GM18858 (cell line): Measurements from ENCODE around the gene EIF3D.

Experiments used
- ATAC-seq: cut with Tn5 transposase; IDR thresholded peaks from one replicate; pipeline ENCODE4 v1.9.1; 2021; ENCODE audit not compliant: unreplicated experiment

The EIF3D gene

DNA sequence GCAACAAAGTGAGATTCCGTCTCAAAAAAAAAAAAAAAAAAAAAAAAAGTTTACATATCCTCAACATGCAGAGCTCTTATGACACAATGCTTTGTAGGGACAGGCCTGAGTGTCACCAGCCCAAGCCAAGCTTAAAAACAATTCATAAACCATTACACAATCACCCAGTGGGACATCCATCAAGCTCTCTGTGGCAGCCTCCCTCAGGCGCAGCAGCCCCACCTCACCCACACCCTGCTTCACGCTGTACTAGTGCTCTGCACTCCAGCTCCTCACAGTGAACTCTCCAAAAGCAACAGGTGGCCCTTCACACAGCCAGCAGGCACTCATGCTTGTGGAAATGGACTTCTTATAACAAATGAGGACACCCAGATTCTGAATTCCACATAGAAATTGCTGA lies 18.6 kb downstream of the EIF3D start:
- no peak for ATAC-seq

DNA sequence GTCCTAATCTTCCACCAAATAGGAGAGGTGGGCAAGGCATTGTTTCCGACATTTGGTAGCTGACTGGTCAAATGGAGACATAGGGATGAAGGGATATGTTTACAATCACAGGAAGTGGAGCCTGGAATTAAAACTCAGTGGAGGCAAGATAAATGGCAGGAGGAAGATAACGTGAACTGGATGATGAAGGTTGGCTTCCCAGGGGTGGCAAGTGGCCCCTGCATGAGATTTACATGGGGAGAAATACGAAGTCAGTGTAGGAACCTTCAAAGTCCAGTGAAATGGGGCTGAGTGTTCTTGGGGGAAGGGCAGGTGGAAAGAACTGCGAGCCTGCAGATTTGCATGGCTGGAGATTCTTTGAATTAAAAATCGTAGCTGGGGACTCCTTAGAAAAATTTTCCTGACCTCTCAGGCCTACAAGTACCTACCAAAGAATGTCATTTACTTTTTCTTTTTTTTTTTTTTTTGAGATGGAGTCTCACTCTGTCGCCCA lies 21.4 kb downstream of the EIF3D start:
- ATAC-seq, result no peak

DNA sequence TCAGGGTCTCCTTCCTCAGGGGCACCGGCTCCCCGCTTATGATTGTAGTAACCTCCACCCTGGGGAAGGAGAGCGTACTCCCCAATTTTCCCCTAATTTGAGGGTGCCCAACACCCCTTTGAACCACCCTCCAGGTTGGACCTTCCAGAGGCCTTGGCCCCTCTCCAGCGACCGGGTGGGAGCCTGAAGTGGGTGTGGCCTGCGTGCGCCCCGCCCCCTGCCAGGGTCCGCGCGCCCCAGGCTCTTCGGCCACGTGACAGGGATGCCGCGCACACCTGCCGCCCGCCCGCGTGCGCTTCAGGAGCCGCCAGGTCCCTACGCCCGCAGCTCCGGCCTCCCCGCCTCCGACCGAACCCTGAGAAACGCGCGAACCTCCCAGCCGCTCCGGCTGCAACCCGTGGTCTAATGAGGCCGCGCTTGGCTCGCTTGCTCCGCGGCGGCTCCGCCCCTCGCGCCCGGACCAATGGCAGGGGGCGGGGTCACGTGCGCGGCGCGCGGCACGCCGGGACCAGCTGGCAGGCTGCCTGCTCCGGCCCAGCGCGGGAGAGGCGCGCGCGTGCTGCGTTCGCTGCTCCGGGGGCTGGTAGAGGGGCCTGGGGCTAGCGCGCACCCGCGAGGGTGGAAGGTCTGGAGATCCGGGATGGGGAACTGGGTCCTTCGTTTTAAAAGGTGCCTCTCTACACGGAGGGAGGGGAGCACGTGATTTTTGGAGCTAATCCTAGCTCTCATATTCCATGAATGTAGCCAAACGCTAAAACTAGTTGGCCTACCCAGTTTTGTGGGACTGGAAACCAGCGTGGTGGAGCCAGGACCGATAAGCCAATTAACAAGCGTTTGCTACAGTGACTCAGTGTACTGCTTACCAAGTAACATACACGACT lies 22.1 kb downstream of the EIF3D start, which contains the start of gene FOXRED2:
TSS of gene FOXRED2 (minus strand) at position 404 of the 881 bp plus-strand sequence. CDS start 618 bp downstream, outside the sequence.
- peak; percentile 47 for ATAC-seq

DNA sequence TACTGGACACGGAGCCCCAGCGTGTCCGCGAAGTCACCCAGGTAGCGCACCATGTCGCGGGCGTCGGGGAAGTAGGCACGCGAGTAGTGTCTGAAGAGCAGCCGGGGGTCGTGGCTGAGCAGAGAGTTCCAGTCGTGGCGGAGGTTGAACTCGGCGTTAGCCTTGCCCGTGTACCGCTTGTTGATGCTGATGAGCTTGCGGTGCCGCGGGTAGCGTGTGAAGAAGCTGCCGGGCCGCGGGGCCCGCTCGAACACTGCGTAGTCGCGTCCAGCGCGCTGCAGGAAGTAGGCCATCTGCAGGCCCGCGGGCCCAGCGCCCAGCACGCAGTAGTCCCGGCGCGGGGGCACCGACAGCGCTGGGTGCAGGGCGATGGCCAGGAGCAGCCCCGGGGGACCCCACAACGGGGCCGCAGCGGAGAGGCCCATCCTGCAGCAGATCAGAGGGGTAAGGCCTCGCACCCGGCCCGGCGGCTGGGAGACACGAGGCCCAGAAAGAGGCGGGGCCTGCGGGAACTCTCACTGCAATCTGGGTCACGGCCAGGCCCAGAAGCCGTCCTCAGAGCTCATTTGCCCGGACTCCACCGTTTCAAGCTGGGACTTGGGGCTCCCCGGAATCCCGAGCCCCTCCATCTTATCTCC lies 22.8 kb downstream of the EIF3D start:
- no peak for ATAC-seq

DNA sequence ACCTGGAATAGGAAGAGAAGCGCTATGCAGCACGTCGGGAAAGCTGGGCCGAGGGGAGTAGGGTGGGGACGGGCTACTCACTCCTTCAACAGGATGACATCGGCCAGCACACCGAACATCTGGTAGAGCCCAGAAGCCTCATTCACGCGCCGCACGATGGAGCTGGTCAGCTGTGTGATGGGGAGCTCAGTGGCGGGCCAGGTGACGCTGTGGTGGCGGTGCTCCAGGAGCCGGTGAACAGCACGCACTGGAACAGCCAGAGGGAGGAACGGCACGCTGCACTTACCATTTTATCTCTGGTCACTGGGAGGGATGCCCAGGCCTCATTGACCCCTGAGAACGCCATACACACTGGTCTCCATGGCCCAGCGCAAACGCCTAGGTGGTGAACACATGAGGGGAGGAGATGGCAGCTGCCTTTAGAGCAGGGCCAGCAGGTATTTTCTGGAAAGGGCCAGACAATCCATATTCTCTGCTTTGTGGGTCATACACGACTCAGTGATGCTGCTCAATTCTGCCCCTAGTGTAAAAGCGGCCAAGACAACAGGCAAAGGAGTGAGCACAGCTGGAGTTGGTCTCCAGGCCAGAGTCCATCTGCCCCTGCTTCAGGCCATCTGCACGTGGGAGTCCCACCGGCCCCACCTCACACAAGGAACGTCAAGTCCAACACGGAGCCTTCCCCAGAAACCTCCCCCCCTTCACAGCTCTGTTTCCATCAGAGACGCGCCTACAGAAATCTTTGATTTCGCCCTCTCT lies 30.9 kb downstream of the EIF3D start:
- ATAC-seq, result no peak

DNA sequence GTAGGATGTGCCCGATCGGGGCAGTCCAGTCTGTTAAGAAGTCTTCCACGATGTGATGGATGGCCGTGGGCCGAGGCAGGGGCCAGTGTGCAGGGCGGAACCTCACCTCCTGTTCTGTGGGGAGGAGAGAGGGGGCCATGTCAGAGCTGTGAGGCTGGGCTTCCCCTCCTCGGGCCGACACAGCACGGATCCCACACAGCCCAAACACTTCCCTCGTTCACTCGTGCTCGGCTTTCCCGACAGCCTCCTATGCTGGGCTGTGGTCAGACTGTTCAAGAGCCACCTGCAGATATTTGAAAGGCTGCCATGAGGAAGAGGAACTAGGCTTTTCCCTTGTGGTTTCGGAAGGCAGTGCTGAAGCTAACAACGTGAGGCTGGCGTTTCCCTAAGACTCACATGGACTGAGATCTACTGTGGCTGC lies 35.3 kb downstream of the EIF3D start:
- no peak for ATAC-seq

DNA sequence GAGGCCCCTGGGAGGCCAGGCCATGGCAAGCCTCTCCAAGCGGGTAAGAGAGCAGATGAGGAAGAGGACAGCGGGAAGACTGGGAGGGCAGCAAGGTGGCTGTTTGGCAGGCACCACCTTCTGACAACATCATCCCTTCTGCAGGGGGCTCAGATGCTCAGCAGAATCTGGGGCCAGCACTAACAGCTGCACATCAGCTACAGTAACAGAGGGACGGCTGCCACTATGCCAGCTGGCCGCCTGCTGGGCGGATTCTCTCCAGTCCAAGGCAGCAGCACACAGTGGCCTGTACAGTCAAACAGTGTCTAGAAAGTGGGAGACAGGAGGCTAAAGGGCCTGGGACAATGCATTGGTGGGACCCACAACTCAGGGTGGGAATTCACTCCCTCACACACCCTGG lies 36.9 kb downstream of the EIF3D start:
- ATAC-seq, result no peak

DNA sequence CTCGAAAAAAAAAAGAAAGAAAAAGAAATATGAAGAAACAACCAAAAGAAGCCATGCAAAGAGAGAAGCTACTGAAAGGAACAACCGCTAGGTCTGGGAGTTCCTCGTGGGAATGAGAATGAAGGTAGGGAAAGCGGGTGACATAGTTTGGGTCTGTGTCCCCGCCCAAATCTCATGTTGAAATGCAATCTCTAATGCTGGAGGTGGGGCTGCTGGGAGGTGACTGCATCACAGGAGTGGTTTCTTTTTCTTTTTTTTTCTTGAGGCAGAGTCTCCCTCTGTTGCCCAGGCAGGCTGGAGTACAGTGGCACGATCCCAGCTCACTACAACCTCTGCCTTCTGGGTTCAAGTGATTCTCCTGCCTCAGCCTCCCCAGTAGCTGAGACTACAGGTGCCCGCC lies 37.8 kb downstream of the EIF3D start:
- no peak for ATAC-seq

DNA sequence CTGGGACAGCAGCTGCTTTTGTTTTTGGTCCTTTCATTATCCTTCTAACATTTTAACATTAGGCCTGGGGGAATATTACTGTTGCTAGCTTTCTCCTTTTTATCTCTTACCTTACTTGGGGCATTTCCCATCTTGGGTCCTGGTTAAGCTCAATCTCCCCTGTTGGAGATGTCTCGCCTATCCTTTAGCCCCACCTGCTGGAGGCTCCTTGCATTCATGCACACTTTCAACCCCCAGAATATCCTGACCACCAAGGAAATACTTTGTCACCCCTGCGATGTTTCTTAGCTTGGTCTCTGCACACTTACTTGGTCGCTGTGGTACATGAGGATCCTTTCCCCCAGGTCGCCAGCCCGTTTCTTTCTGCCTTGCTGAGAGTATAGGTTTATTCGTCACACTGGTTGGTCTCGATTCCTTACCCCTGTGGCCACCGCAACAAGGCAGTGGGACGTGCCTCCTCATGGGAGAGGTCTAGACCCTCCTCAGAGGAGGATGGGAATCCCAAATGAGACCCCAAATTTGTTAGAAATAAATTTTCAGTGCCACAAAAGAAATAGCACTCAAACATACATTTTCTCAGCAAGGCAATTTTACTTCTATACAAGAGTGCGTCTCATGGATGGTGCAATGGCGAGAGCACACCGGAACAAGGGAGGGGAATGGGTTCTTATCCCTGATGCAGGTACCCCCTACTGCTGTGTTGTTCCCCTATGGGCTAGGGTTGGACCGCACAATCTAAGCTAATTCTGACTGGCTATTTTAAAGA lies 42.2 kb downstream of the EIF3D start:
- ATAC-seq, result no peak

DNA sequence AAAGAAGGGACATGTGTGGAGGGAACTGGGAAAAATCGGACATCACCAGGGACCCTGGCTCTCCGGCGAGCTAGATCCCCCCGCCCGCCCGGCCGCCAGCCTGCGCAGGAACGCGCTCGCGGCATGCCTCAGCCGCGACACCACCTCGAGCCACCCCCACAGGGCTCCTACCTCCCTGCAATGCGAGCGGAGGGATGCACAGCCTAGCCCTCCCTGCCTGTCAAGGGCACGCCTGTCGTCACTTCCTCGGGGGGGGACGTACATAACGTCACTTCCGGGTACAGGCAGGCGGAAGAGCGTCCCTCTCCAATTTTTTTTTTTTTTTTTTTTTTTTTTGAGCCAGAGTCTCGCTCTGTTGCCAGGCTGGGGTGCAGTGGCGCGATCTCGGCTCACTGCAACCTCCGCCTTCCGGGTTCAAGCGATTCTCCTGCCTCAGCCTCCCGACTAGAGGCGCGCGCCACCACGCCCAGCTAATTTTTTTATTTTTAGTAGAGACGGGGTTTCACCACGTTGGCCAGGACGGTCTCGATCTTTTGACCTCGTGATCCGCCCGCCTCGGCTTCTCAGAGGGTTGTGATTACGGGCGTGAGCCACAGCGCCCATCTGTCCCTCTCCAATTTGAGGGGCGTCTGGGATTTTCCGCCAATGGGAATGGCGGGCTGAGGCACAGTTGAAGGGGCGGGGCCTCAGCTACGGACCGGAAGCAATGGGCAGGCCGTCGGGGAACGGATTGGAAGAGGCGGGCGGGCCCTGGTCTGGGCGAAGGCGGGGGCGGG lies 47.4 kb downstream of the EIF3D start, which contains the start of gene TXN2:
TSS of gene TXN2 (minus strand) at position 248 of the 776 bp plus-strand sequence. CDS start 803 bp downstream, outside the sequence.
- ATAC-seq, result peak; percentile 60

DNA sequence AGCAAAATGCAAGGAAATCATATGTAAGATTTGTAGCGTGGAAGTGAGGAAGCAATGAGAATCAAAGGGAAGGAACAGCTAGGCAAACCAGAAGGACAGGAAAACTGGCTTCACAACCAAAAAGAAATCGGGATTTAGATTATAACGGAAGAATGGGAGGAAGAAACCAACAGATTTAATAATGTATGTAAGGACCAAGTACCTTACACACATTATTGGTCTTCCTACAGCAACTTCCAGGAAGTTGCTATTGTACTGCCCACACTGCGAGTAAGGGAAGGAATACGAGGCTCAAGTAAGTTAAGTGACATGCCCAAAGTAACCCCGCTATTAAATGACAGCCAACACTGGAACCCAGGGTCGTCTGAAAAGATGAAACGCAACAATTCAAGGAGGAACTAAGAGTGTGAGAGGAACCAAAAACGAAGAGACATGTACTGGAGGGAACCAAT lies 48.0 kb downstream of the EIF3D start:
- ATAC-seq, result peak; percentile 43

DNA sequence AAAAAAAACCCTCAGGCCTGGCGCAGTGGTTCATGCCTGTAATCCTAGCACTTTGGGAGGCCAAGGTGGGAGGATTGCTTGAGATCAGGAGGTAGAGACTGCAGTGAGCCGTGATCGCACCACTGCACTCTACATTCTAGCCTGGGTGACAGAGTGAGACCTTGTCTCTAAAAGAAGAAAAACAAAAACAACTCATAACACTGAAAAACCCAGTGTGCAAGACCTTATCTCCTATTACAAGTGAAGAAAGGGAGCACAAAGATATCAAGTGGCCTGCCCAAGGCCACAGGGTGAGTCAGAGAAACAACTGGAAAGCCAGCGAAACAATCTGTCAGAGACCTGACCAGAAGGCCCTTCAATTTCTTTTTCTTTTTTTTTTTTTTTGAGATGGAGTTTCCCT lies 50.0 kb downstream of the EIF3D start:
- no peak for ATAC-seq

DNA sequence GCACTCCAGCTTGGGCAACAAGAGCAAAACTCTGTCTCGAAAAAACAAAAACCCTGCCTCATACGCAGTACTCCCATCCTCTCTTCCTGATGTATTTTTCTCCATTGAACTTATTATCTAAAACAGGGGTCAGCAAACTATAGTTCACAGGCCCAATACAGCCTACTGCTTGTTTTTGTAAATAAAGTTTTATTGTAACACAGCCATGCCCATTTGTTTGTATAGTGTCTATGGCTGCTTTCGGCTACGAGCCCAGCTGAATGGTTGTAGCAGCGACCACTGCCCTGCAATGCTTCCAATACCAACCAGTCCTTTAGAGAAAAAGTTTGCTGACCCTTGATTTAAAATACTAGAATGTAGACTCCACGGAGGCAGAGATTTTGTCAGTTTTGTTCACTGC lies 53.6 kb downstream of the EIF3D start:
- ATAC-seq, result no peak

DNA sequence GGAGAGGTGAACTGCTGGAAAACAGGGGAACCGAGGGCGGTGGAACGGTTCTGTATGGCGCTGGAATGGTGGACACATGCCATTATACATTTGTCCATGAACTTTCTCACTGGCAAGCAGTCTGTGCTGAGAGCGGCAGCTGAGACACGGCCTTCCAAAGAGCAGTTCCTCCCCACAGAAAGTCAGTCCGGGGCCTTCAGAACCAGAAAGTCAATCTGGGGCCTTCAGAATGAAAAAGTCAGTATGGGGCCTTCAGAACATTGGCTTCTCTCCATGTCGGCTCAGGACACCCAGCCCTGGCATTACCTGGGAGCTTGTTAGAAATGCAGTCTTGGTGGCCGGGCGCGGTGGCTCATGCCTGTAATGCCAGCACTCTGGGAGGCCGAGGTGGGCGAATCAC lies 56.3 kb downstream of the EIF3D start:
- ATAC-seq, result no peak

DNA sequence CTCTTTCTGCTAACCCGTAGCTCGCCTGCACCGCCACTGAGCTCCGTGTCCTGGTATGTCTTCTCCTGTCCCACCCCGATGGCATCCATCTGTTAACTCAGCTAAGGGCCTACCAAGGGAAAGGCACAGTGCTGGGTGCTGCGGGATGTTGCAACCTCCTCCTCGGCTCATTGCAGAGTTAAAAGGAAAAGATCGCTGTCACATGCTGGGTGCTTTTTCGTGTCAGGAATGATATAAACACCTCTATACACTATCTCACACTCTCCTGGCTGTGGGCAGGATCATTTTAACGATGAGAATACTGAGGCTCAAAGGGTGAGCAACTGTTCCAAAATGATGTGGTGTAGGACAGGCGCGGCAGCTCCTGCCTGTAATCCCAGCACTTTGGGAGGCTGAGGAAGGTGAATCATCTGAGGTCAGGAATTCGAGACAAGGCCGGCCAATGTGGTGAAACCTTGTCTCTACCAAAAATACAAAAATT lies 57.6 kb downstream of the EIF3D start:
- no peak for ATAC-seq

DNA sequence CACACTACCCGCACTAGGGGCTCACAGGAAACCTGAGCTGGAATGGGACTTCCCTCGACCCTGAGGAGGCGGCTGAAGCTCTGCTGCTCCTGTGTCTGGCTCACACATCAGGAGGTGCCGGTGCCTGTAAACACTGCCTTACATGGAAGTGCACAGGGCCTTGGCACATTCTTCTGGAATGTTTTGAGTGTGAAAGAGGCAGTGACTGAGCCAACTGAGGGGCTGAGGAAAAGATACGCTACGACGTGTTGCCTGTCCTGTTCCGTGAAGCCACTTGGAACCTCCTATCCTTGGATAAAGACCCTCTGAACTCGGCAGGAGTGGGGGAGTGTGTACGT lies 58.0 kb downstream of the EIF3D start:
- no peak for ATAC-seq

DNA sequence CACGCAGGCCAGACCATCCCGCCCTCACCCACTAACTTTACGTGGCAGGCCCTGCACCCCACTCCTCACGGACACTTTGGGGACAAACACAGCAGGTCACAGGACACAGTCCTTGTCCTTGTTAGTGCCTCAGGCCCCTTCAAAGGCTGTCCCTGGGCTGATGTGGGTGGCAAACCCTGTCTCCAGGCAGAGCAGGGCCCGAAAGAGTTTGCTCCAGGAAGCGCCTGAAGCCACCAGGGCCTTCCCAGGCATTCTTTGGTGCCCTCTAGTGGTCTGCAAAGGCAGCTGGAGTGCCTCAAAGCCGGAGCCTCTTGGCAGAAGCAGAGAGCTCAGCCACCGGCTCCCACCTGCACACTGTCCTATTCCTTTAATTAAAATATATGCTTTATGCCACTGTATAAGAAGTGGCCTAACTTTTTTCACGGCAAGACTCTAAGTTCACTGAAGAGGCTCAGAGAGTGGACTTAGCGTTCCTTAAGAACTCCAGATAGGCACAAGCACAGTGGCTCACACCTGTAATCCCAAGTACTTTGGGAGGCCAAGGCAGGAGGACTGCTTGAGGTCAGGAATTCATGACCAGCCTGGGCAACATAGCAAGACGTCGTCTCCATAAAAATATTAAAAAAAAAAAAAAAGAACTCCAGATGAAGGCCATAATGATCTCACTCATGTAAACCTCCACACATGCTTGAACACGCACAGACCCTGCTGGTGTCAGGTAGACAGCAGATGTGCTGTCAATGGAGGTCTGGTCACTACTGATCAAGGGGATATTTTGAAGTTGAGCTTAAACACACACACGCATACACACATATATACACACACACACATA lies 58.6 kb downstream of the EIF3D start:
- no peak for ATAC-seq

DNA sequence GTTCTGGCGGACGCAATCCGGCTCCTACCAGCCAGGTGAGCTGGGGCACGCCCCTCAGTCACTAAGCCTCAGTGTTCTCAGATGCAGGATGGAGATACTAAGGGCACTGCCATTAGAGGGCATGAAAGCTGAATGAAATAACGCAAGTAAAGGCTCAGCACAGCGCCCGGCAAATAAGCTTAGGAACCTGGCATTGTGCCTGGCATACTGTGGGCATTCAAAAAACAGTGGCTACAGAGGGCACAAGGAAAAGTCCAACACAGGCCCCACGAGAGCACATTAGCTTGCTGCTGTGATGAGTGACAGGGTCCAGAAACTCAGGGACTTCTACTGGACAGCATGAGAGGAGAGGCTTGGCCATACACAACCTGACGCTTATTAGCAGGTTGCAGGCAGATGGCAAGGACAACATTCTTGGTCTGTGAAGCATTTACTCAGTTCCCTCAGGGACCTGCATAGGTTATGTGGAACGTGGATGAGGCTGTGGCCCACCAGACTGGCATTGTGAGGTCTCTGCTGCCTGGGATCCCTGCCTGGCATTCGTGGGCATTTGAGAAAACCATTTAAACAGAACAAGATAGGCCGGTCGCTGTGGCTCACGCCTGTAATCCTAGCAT lies 59.8 kb downstream of the EIF3D start:
- no peak for ATAC-seq
